ENCODE results near the gene PGAM2.

DNA sequence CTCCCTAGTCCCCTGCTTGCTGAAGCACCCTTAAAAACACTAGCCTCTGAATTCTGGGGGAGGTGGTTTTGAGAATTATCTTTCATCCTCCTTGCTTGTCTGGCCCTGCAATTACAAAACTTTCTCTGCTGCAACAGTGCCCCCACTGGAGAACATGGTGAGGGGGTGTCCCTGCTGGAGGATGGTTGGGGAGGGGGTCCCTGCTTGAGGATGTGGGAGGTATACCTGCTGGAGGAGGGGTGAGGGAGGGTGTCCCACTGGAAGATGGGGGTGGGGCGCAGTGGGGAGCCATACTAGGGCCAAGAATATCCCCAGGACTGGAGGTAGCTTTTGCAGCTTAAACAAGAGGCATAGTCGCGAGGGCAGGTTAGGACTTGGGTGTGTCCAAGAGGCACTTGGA lies 20.2 kb upstream of the PGAM2 start:
- TF ChIP-seq, protein P1, sequence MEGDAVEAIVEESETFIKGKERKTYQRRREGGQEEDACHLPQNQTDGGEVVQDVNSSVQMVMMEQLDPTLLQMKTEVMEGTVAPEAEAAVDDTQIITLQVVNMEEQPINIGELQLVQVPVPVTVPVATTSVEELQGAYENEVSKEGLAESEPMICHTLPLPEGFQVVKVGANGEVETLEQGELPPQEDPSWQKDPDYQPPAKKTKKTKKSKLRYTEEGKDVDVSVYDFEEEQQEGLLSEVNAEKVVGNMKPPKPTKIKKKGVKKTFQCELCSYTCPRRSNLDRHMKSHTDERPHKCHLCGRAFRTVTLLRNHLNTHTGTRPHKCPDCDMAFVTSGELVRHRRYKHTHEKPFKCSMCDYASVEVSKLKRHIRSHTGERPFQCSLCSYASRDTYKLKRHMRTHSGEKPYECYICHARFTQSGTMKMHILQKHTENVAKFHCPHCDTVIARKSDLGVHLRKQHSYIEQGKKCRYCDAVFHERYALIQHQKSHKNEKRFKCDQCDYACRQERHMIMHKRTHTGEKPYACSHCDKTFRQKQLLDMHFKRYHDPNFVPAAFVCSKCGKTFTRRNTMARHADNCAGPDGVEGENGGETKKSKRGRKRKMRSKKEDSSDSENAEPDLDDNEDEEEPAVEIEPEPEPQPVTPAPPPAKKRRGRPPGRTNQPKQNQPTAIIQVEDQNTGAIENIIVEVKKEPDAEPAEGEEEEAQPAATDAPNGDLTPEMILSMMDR (conservative IDR thresholded peaks at IDR 0.05 in 1 of 2, IDR thresholded peaks at IDR 0.05 in 1 of 2; ENCODE audit: extremely low read depth in 1 of 2, insufficient read depth in 1 of 2, low read depth in 1 of 2, low read length in 2 of 2) = no peak
- TF ChIP-seq EZH2 (IDR thresholded peaks at IDR 0.05; ENCODE audit: borderline replicate concordance, low read length) = no peak
